ENCODE measurements around the gene SELENON. TPM values are rescaled to one million over a fixed set of nuclear protein-coding genes. Genes with fewer than 3 reads are reported as not detected.

The SELENON gene
- total and polyA plus RNA-seq, 2 of the 13 experiments (the other 11 are each of a cell fraction or from before 2014, with no cell fraction given): 3.8 to 8.0 TPM

DNA sequence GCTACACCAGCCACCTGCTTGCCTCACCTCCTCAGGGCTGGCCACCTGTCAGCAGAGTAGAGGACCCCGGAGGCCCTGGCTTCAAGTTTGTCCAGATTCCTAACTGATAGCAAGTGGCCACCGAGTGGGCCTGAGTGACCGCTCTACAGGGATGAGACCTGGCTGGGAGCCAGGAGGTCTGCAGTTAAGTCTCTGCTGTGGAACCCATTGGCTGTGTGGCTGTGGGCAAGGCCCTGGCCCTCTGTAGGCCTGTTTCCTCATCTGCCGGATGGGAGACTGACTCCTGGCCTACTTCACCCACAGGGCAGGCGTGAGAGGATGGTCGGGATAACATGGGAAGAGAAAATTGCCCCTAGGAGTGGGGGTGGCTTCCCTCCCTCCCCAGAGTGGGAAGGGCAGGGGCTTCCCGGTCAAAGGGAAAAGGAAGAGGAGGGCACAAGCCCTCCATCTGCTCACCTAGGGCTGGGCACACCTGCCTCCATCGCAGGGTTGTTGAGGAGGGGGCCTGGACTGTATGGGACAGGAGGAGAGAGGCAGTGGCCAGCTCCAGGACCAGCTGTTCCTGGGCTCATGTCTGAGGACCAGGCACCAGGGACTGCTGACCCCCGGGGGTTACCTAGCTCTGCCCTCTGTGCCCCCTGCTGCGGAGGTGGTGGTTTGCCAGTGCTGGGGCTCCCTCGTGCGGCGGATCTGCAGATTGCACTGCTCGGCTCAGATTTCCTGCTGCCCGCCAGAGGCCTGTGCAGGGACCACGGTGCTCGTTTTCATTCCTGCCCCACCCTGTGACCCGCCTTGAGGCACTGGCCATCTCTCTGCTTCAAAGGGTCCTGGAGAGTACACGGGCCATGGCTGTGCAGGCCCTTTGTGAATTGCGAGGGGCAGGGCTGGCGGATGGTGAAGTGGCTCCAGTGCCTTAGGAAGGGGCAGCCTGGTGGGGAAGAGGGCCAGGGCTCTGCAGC lies 10.6 kb downstream of the SELENON start (continued):
- TF ChIP-seq, protein P1, sequence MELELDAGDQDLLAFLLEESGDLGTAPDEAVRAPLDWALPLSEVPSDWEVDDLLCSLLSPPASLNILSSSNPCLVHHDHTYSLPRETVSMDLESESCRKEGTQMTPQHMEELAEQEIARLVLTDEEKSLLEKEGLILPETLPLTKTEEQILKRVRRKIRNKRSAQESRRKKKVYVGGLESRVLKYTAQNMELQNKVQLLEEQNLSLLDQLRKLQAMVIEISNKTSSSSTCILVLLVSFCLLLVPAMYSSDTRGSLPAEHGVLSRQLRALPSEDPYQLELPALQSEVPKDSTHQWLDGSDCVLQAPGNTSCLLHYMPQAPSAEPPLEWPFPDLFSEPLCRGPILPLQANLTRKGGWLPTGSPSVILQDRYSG (CRISPR knock-in tag; IDR thresholded peaks at IDR 0.05): no peak
- no peak; the same call in 1 of the 2 replicates for TF ChIP-seq ZNF350 (CRISPR knock-in tag; IDR thresholded peaks at IDR 0.05; ENCODE audit: borderline replicate concordance, low read depth)
- TF ChIP-seq, protein P2, sequence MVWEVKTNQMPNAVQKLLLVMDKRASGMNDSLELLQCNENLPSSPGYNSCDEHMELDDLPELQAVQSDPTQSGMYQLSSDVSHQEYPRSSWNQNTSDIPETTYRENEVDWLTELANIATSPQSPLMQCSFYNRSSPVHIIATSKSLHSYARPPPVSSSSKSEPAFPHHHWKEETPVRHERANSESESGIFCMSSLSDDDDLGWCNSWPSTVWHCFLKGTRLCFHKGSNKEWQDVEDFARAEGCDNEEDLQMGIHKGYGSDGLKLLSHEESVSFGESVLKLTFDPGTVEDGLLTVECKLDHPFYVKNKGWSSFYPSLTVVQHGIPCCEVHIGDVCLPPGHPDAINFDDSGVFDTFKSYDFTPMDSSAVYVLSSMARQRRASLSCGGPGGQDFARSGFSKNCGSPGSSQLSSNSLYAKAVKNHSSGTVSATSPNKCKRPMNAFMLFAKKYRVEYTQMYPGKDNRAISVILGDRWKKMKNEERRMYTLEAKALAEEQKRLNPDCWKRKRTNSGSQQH (CRISPR knock-in tag; IDR thresholded peaks at IDR 0.05; ENCODE audit: low read depth): no peak
- TF ChIP-seq CBX2 (IDR thresholded peaks at IDR 0.05; ENCODE audit: low read depth, low read length): no peak
- no peak for TF ChIP-seq CBX2 (CRISPR knock-in tag; IDR thresholded peaks at IDR 0.05; ENCODE audit: low read depth)
- peak; percentile 47; the same call in 1 of the 2 replicates for TF ChIP-seq KDM2A (CRISPR knock-in tag; IDR thresholded peaks at IDR 0.05; ENCODE audit: borderline replicate concordance, low read depth)
- no peak for TF ChIP-seq MXD4 (CRISPR knock-in tag; IDR thresholded peaks at IDR 0.05)
- no peak for TF ChIP-seq ZNF484 (CRISPR knock-in tag; IDR thresholded peaks at IDR 0.05; ENCODE audit: borderline replicate concordance, low read depth)
- TF ChIP-seq ATAD3A (CRISPR knock-in tag; IDR thresholded peaks at IDR 0.05): no peak
- TF ChIP-seq, protein P3, sequence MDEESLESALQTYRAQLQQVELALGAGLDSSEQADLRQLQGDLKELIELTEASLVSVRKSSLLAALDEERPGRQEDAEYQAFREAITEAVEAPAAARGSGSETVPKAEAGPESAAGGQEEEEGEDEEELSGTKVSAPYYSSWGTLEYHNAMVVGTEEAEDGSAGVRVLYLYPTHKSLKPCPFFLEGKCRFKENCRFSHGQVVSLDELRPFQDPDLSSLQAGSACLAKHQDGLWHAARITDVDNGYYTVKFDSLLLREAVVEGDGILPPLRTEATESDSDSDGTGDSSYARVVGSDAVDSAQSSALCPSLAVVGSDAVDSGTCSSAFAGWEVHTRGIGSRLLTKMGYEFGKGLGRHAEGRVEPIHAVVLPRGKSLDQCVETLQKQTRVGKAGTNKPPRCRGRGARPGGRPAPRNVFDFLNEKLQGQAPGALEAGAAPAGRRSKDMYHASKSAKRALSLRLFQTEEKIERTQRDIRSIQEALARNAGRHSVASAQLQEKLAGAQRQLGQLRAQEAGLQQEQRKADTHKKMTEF (CRISPR knock-in tag; IDR thresholded peaks at IDR 0.05): 0 out of 2 replicates have a peak, but pooled peaks have one; percentile 23
- TF ChIP-seq FIP1L1 (IDR thresholded peaks at IDR 0.05; ENCODE audit: borderline replicate concordance, insufficient read depth, low read depth, low read length): 0 out of 2 replicates have a peak, but pooled peaks have one; percentile 54
- TF ChIP-seq SP140L (CRISPR knock-in tag; IDR thresholded peaks at IDR 0.05; ENCODE audit: borderline replicate concordance): no peak
- TF ChIP-seq, protein P4, sequence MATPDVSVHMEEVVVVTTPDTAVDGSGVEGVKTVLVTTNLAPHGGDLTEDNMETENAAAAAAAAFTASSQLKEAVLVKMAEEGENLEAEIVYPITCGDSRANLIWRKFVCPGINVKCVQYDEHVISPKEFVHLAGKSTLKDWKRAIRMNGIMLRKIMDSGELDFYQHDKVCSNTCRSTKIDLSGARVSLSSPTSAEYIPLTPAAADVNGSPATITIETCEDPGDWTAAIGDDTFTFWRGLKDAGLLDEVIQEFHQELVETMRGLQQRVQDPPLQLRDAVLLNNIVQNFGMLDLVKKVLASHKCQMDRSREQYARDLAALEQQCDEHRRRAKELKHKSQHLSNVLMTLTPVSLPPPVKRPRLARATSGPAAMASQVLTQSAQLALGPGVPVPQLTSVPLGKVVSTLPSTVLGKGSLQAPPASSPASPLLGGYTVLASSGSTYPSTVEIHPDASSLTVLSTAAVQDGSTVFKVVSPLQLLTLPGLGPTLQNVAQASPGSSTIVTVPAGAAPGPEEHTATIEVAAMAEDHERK (CRISPR knock-in tag; IDR thresholded peaks at IDR 0.05; ENCODE audit: low read depth): no peak
- no peak for TF ChIP-seq ZNF317 (CRISPR knock-in tag; IDR thresholded peaks at IDR 0.05)
- TF ChIP-seq MATR3 (CRISPR knock-in tag; IDR thresholded peaks at IDR 0.05): 0 out of 2 replicates have a peak, but pooled peaks have one; percentile 51
- TF ChIP-seq, protein P5, sequence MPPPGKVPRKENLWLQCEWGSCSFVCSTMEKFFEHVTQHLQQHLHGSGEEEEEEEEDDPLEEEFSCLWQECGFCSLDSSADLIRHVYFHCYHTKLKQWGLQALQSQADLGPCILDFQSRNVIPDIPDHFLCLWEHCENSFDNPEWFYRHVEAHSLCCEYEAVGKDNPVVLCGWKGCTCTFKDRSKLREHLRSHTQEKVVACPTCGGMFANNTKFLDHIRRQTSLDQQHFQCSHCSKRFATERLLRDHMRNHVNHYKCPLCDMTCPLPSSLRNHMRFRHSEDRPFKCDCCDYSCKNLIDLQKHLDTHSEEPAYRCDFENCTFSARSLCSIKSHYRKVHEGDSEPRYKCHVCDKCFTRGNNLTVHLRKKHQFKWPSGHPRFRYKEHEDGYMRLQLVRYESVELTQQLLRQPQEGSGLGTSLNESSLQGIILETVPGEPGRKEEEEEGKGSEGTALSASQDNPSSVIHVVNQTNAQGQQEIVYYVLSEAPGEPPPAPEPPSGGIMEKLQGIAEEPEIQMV (CRISPR knock-in tag; IDR thresholded peaks at IDR 0.05; ENCODE audit: low read depth): no peak
- no peak for TF ChIP-seq ZNF782 (CRISPR knock-in tag; IDR thresholded peaks at IDR 0.05; ENCODE audit: borderline replicate concordance)
- TF ChIP-seq RCOR2 (CRISPR knock-in tag; IDR thresholded peaks at IDR 0.05): no peak
- TF ChIP-seq ZSCAN25 (CRISPR knock-in tag; IDR thresholded peaks at IDR 0.05): peak; percentile 56; the same call in 1 of the 2 replicates
- 0 out of 2 replicates have a peak, but pooled peaks have one; percentile 43 for TF ChIP-seq ZNF44 (CRISPR knock-in tag; IDR thresholded peaks at IDR 0.05)
